ENCODE results near the gene RYR3.

RYR3 gene

GRCh38 chr15:33310481-33311311 is at the start of gene RYR3:
Gene RYR3, plus strand, starts transcription at chr15:33310967. Its CDS starts 79 bp downstream, at chr15:33311046.
- DNase-seq (ENCODE audit: low read depth): no peak

GRCh38 chr15:33262306-33262705 is 48.5 kb upstream of the RYR3 start:
- no peak for DNase-seq (ENCODE audit: low read depth)

GRCh38 chr15:33277689-33278088 is 33.1 kb upstream of the RYR3 start:
- DNase-seq (ENCODE audit: low read depth): no peak

- no peak for DNase-seq (ENCODE audit: low read depth)
Observed at GRCh38 chr15:33278816-33279612, 31.8 kb upstream of the RYR3 start.

DNA sequence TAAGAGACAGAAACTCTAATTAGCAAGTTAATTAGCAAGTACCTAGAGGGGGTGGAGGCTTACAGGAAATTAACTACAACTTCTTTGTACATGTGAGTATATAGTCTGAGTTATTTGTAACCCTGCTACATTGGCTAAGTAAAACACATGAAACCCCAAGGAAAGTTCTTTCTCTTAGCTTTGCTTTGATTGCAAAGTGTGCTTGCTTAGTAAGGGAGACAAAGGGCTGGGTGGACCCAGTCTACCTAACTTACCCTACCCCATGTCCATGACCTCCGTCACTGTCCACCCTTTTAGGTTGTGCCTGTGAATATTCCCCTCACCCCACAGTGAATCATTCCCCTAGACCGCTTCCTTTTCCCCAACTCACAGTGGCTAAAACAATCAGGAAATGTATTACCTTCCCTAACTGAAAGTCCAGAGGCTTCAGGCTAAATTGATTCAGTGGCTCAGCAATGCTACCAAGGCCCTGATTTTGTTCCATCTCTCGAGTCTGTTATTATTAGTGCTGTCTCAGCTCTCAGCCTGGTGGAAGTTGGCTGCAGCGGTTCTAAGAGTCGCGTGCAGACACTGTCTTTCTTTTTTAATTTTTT is 31.1 kb upstream of the RYR3 start:
- no peak for DNase-seq (ENCODE audit: low read depth)

DNA sequence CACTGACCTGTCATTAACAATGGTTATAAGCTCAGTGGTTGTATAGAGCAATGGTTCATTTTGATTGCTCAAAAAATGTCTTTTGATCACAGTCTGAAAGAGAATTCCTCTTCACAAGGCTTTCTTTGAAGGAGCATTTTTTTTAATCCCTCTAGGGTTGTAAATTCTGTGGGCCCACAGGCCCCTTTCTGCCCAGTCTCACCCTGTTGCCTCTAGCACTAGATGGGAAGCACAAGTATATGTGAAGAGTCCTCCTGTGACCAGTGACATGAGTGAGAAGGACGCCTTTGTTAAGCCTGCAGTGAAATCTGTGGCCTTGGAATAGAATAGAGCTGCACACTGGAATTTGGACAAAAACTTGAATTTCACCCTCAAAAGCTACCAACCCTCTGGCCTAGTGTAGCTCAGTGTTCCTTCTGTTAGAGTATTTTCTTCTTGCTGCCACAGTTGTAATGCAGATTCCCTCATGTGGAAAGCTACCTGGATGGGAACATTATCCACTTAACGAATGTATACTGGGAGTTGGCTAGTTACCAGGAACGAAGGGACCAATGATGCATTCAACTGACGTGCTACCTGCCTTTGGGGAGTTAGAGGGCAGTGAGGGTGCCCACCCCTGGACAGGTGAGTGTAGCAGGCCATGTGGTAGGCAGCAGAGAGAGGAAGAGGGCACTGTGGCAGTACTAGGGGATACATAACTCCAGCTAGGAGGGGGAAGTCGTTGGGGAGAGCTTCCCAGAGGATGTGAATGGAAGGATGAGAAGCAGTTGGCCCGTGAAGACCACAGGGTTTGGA is 28.3 kb upstream of the RYR3 start:
- no peak for DNase-seq (ENCODE audit: low read depth)

GRCh38 chr15:33283576-33283975 is 27.2 kb upstream of the RYR3 start:
- DNase-seq (ENCODE audit: low read depth): no peak

- no peak for DNase-seq (ENCODE audit: low read depth)
Observed at GRCh38 chr15:33284336-33284735, 26.4 kb upstream of the RYR3 start.

DNA sequence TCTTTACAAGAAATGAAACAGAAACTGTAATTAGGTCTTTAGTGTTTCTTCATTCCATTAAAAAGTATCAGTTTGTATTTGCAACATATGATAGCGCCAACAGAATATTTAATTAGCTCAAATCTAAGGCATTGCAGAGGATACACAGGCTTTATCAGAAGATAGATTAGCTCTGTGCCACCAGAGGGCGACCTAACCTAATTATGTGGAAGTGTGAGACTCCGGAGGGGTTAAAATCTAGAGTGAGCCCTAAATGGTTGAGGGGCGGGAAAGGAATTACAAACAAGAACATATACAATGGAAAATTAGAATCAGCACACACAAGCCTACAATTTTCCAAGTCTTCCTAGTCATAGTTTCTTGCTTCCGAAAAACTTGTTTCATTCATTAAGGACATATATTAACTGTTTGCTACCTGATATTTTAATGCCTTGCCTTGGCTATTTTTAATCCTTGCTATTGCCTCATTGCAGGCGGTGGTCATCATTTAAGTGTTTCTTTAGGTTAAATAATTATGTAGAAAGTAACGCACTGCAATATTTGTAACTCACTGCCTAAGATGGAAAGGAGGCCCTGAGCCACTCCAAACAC is 18.0 kb upstream of the RYR3 start:
- DNase-seq (ENCODE audit: low read depth): no peak

GRCh38 chr15:33293713-33294334 is 16.9 kb upstream of the RYR3 start:
- no peak for DNase-seq (ENCODE audit: low read depth)

GRCh38 chr15:33296050-33296449 is 14.7 kb upstream of the RYR3 start:
- DNase-seq (ENCODE audit: low read depth): no peak

- DNase-seq (ENCODE audit: low read depth): no peak
Observed at GRCh38 chr15:33296856-33297255, 13.9 kb upstream of the RYR3 start.

- DNase-seq (ENCODE audit: low read depth): no peak
Observed at GRCh38 chr15:33298631-33299030, 12.1 kb upstream of the RYR3 start.

DNA sequence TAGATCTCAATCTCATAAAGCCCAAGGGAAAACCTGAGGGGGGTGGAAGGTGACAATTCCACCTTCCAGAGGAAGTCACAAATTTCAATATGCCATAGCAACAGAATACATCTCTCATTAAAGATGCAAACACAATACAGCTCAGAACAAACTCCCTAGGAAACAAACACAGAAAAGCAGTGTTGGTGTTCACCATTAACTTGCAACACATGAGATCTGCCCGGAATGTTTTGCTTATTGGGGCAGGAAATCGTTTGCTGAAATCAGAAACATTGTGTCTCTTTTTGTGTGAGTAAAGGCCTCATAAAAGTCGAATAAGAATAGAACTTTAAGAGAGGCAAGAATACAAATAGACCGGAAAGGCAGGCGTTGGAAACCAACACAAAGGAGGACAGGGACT is 5.8 kb upstream of the RYR3 start:
- DNase-seq (ENCODE audit: low read depth): no peak

DNA sequence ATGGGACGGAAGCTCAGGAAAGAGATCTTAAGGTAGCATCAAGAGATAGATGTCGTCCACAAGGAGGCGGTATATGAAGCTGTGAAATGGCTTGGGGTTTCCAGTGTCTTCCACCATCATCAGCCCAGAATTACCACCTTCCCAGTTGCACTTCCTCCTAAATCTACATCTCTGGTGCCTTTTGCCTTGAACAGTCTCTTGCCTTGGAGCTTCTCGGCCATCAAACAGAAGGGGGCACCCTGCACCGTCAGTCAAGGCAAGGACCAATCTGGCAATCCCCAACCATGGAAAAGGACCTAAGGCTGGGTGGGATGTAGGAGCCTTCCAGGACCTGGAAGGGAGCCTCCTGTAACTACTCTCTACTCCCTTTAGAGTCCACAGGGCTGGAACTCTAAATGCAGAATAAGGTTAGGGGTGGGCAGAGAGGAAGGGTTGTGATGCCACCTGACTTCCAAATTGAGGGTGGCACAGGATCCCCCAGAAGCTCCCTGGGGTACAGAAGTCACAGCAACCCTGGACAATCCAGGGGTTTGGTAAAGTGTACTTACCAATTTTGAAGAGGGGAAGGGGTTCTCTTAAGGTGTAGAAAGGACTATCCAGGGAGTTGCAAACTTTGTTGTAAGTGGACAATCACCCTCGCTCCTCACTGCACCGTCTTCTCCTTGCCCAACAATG is 1.0 kb upstream of the RYR3 start:
- no peak for DNase-seq (ENCODE audit: low read depth)

DNA sequence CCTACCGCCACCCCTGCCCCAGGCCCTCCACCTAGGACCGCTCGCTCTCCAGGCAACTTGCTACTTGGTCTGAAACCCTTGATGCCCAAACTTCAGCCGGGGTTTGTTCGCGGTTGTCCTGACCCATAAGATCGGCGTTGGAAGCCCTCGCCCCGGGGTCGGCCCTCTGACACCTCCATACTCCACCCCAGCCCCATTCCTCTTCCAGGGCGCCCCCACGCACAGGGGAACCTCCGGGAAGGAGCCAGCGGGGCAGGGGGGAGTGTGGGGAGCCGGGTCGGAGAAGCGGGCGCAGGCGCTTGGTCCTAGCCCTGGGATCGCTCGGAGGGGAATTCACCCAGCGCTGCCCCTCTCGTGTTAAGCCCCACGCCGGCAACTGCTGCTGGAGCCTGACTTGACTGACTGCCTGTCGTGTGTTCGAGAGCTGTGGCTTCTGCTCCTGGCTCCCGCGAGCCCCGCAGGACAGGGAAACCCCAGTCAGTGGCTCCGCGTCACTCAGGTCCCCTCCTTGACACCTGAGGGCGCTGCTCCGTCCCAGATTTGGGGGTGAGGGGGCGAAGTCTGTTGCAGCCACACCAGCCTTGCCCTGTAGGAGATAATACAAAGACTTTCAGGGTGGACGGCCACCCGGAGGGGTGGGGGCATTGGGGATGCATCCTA is 675 bp downstream of the RYR3 start:
- no peak for DNase-seq (ENCODE audit: low read depth)

DNA sequence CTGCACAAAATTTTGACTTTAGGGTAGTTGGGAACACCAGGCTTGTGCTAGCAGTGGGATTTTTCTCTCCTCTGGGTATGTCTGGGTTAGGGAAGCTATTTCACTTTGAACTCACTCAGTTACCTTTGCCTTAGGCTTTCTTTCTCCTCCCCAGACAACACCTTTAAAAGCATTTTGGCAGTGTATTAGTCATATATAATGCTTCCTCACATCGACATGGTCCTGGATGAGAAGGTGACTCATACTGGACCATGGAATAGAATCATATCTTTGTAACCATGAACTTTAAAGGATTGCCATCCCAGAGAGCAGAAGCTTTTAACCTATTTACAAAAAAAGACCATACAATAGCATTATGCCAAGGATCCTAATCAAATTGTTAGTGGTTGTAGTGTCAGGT is 2.7 kb downstream of the RYR3 start:
- no peak for DNase-seq (ENCODE audit: low read depth)

DNA sequence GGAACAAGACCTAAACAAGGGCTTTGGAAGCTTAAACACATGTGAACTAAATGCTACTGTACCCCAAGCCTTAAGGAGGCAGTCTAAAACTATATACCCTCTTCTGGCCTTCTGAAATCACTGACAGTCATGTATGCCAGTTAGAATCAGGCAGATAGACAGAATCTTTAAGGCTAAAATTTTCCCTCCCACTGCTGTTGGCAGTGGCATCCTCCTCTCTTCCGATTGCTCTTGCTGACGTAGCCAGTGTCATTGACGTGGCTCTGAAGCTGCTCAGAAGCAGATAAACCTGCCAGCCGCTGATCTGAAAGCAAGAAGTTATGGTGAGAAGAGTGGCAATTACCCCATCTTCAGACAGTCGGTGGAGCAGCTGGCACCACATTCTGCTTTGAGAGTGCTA is 3.3 kb downstream of the RYR3 start:
- DNase-seq (ENCODE audit: low read depth): no peak

- DNase-seq (ENCODE audit: low read depth): no peak
Observed at GRCh38 chr15:33315044-33315443, 4.3 kb downstream of the RYR3 start.

DNA sequence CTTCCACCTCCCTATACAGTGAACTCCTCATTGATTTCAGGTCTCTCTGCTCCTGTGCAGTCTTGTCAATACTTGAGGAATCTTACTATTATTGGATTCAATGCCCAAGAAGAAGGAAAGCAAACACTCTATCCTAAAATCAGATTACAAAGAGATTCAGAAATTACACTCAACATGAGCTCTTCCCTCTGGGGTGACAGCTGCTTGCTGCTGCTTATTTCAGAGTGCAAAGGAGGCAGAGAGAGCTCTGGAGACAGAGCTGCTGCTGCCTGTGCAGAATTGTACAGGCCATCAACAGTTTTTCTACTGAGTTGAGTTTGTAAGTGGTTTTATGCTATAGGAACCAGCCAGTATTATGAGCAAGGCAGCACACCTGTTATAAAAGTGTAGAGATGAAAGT is 7.1 kb downstream of the RYR3 start:
- DNase-seq (ENCODE audit: low read depth): no peak

All from stimulated activated CD8-positive, alpha-beta memory T cell treated with anti-CD3 and anti-CD28 coated beads, Interleukin-12 subunit alpha, Interleukin-12 subunit beta, amount 100 ng/mL, for 4 hours (primary cell).